ENCODE measurements around the gene UNC79.

UNC79 gene

DNA sequence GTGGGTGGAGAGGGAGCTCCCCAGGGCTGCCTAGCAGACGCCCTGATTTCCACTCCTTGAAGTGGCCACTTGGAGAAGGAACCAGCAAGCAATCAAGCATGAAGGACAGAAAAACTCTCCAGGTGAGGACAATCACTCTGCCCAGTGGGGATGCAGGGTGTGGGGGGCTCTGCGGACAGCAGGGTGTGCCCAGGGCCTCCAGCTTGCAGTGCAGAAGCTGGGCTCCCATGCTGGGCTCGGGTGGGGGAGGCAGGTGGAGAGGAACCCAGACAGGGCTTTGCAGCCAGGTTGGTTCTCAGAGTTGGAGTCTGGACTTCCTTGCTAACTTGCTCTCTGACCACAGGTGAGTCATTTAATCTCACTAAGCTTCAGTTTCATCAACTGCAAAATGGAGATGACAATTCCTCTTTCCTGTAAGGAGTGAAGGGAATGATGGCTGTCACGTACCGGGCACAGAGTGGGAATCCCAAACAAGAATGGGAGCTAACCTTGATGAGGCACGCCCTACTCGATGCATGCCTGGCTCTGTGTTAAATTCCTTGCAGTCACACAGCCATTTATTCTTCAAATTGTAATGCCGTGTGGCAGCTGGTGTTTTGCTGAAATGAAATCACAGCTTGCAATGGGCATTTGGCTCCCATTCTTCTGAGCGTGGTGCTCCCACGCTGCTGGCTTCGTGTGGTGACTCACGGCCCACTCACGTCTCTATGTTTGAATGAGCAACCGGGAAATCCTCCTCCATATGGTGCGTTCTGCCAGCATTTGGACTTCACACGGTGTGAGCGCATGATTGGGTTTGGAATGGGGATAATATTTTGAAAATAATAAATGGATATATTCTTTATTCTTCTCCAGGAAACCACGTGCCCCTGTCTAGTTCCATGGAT, 282.3 kb downstream of the UNC79 start:
- no peak for DNase-seq

DNA sequence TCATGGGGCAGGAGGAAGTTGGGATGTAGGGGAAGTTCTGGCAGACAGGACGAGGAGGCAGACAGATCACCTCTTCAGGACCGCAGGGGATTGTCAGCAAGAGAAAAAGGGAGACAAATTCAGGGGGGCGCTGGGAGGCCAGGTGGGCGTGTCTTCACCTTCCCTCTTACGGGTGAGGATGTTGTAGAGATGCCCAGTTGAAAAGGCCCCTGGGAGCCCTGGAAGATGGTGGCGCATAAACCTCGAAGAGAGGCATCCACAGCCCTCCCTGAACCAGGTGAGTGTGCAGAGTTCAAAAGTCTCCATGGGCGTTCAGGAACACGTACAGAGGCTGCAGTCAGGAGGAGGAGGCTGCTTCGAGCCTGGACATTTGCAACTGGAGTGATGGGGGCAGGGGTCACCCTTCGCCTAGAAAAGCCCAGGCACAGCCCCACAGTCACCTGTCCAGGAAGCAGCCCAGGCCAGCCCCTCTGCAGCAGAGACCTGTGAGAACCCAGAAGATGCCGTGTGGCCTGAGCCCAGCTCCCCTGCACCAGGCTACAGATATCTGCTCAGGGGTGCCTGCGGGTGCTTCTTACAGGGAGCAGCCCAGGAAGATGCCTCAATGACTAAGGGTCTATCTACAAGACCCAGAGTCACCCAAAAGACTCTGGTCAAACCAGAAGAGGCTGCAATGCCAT, 283.1 kb downstream of the UNC79 start:
- no peak for DNase-seq

- DNase-seq, result no peak
These were observed 283.9 kb downstream of the UNC79 start for GRCh38 chr14:93714605-93715004.

GRCh38 chr14:93715279-93715927, 284.7 kb downstream of the UNC79 start:
- no peak for DNase-seq

DNA sequence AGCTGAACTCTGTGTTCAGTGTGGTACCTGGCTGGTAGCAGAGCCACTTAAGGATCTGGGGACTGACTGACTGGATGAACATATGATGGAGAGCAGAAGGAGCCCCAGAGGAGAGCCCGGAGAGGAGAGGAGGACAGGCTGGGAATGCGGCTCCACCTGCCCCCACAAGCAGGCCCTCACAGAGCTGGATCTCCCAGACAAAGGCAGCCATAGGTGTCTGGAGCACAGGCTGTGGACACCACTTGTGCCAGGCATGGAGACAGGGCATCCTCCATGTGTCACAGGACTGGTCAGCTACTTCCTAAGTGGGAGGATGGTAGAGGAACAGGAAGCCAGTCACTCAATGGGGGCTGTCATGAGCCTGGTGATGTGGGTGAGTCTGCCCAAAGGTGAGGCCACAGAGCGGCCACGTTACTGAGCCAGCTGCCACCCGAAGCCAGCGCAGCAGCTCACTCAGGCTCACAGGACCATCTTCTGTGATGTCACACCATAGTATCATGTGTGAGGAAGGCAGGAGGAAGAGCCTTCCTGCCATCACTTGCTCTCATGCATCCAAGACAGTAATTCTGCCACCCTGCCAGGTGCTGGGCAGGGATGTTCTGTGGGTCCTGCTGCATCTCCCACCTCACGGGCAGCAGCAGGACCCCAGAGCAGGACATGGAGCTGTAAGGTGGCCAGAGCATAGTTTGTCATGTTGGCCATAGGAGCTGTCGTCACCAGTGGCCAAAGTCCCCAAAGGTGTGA, 285.4 kb downstream of the UNC79 start:
- DNase-seq, result no peak

DNA sequence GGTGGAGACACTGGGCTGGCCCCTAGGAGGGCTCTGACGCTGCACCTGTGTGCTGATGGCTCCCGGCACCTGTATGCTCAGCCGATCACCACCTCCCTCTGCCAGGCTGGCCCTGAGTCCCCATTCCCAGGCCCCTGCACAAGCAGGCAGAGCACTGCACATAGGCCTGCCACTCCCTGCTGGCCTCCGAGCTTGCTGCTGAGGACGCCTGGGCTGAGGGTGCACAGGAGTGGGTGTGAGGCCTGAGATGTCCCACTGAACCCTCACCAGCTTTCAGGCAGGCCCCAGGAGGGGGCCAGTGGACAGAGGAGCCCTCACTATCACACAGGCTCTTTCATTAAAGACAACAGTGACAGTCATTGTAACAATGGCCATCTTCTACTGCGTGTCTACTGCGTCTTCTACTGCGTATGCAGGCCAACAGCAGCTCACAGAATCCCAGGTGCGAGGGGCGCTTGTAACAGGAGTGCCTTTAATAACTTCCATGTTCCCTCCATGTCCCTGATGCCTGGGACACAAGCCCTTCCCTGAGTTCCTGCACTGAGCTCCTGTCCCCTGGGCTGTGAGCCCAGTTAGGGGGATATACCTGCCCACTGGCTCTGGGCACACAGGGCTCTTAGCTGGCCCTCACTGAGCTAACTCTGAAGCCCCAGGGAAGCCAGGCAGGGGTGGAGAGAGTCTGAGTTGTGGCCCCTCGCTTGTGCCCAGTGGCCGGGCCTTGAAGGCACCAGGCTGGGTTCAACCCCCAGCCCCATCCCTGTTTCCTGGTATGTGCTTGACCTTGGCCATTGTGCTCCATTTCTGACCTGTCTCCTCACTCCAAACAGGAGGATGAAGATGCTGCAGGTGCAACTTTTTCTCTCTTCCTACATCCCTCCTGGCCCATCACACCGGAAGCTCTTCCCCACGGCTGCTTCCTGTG, 286.3 kb downstream of the UNC79 start:
- no peak for DNase-seq

DNA sequence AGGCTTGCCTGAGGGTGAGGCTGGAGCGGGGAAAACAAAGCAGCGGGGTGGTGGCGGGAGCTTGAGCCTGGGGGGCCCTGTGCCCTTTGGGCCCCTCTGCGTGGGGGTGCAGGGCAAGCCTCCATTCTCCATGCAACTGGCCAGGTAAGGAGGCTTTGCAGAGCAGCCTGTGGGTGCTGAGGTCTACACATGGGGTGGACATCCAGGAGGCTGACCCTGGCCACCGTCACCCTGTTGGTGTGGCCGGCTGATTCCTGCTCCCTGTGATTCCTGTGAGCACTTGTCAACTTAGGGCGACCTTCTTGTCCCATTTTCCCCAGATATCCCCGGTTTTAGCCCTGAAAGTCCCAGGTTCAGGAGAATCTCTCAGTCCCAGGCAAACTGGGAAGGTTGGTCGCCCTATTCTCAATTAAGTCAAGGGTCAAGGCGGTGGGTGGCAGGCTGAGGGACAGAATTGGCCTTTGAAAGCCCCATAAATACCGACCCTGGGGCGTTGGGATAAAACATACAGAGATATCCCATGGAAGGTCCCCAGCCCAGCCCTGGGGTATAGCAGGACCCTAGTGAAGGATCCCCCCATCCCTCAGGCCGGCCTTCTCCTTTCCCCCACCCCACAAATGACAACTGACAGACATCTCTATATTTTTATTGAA, 287.1 kb downstream of the UNC79 start:
- DNase-seq, result no peak

- DNase-seq, result no peak
These were observed 288.5 kb downstream of the UNC79 start for GRCh38 chr14:93719256-93719655.

DNA sequence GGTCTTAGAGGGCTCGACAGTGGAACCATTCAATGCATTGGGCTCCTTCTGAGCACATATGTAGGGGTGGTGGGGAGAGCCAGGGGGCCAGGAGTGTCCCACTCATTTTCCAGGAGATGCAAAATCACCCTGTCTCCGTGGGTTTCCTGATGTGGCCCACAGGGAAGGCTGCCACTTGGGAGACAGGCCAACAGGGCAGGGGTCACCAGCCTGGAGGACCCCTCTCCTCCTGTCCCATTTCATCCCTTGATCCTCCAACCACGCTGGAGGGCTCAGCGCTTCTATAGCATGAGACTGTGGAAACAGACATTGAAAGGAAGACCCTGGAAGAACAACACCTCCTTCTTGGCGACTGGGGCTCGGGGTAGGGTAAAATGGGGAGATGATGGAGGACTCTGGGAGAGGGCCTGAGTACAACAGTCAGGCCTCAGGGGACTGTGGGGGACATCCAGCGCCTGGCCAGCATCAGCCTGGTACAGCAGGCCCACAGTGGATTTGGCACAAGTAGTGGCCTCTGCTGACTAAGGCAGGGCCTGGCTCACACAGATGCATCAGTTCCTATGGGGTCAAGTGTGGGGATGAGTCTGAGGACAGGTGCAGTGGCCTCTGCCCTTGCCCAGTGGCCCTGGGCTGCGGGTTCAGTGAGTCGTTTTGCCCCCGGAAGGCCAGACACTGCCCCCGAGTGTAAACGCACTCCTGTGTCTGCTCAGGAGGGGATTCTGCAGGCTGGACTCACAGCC, 289.5 kb downstream of the UNC79 start:
- DNase-seq, result no peak

- no peak for DNase-seq
These were observed 290.3 kb downstream of the UNC79 start for GRCh38 chr14:93720981-93721483.

DNA sequence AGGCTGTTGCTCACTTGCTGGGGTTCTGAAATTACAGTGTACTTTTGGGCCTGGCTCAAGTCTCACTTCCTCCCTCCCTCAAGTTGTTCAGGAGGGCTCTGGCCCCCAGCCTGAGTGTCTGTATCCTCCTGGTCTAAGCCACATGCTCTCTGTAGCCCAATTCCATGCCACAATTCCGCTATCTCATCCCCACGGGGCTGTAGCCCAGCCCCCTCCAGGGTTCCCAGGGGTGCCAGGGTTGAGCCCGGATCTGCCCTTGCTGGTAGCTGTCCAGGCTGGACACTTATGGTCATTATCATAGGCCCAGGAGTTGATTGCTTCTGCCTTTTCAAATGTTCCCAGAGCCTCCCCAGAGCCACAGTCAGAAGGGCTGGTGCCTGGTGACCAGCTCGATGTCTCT, 292.3 kb downstream of the UNC79 start:
- DNase-seq, result no peak

- DNase-seq, result no peak
These were observed 294.4 kb downstream of the UNC79 start for GRCh38 chr14:93725002-93725582.

DNA sequence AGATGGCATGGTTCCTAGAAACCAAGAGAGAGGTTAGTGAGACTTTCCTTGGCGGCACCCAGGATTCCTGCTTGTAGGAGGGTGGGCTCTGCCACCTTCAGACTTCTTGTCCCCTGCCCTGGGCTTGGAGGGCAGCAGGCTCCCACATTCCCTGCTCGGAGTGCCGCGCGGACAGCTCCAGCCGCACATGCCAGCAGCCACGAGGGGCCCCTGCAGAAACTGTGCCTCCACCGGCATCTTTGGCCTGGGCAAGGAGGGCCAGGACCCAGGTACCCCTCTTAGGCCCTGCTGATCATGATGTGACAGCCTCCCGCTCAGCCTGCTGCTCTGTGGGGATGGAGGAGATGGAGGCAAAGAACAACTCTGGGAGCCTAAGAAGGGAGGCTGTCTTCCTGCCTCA, 295.3 kb downstream of the UNC79 start:
- DNase-seq, result no peak

- no peak for DNase-seq
These were observed 296.5 kb downstream of the UNC79 start for GRCh38 chr14:93727039-93727740.

DNA sequence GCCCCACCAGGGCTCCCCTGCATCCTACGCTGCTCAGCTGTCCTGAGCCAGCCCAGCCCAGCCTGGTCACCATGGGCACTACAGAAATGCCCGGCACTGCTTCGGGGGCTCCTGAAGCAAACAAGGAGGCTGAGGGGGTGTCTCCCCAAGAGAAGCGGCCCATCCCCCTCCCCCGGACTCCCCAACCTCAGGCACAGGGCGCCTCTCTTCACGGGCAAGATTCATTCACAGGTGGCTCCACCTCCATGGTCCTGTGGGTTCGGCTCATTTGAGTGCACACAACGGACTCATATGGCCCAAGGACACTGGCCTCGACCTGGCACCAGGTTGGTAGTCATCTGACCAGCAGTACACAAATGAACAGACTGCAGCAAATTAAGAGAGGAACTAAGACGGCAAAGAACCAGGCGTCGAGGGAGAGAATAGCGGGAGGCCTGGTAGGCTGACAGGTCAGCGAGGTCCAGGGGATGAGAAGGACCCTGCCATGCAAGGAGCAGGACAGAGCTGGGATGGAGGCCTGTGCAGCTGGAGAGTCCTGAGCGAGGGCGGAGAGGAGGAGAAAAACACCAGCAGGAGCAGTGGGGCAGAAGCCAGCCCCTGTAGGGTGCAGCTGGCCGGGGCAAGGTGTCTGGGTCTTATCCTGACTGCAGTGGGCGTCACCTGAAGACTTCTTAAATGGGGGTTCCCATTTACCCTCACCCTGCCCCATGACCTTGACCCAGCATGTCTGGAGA, 297.3 kb downstream of the UNC79 start:
- DNase-seq, result no peak

- no peak for DNase-seq
These were observed 297.9 kb downstream of the UNC79 start for GRCh38 chr14:93728651-93729016.

GRCh38 chr14:93729993-93730392, 299.3 kb downstream of the UNC79 start:
- no peak for DNase-seq

DNA sequence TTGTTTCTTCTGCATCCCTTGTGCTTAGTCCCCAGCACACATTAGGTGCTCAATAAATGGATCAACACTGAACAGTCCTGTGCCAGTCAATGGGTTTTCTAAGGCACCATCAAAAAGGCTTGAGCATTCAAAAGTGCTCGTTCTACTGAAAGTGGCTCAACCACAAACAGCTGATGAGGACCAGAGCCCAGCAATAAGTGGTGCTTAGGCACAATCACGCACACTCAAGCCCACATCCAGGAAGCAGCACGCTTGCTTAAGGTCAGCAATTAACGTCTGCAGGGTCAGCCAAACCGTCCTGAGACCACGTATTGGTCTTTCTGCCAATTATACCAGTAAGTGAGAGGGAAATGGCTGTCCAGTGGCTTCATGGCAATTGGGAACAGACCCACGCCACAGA, 301.0 kb downstream of the UNC79 start:
- no peak for DNase-seq

DNA sequence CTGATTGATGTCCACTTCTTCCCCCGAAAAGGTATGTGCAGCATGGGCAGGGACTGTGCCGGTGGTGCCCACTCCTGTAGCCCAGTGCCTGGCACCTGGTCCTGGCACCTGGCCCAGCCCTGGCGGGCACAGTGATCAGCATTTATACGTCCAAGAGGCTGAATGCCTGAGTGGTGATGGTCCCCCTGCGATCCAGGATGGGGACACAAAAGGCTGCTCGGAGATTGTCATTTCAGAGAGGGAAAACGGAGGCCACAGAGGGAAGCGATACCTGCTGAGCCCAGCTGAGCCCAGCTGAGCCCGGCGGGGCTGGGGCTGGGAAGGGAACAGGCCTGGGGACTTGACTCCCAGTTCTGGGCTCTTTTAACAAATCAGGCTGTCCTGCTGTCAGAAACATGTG, 301.8 kb downstream of the UNC79 start:
- no peak for DNase-seq

Data from stimulated activated CD4-positive, alpha-beta T cell treated with anti-CD3 and anti-CD28 coated beads, Interleukin-4, amount 100 ng/mL, for 24 hours (primary cell).